ENCODE measurements around the gene AP5S1.

The AP5S1 gene

DNA sequence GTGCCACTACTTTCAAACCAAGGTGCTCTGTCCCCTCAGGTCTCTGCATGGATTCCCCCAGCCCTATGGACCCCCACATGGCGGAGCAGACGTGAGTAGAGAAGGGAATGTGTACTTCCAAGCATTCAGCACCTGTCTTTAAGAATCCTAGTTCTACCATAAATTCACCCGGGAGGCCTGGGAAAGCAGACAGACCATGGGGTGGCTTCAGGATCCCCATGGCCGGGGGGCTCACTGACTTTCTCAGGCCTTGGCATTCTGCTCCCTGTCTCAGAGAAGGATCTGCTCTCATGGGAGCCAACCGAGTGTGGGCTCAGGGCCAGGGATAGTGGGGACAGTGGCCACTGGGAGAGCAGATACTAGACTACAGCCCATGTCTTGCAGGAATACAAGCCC, 22.0 kb upstream of the AP5S1 start:
- ATAC-seq = no peak
- TF ChIP-seq SNAI2 (CRISPR knock-in tag; IDR thresholded peaks at IDR 0.05) = no peak
- no peak for TF ChIP-seq BACH2 (CRISPR knock-in tag; IDR thresholded peaks at IDR 0.05; ENCODE audit: borderline replicate concordance)
- no peak for TF ChIP-seq ESRRG (CRISPR knock-in tag; IDR thresholded peaks at IDR 0.05)
- TF ChIP-seq ZNF565 (CRISPR knock-in tag; conservative IDR thresholded peaks at IDR 0.05; ENCODE audit: low read depth) = no peak
- no peak for TF ChIP-seq ISL1 (CRISPR knock-in tag; IDR thresholded peaks at IDR 0.05)
- TF ChIP-seq ZC3H10 (CRISPR knock-in tag; IDR thresholded peaks at IDR 0.05) = no peak
- TF ChIP-seq, protein P1, sequence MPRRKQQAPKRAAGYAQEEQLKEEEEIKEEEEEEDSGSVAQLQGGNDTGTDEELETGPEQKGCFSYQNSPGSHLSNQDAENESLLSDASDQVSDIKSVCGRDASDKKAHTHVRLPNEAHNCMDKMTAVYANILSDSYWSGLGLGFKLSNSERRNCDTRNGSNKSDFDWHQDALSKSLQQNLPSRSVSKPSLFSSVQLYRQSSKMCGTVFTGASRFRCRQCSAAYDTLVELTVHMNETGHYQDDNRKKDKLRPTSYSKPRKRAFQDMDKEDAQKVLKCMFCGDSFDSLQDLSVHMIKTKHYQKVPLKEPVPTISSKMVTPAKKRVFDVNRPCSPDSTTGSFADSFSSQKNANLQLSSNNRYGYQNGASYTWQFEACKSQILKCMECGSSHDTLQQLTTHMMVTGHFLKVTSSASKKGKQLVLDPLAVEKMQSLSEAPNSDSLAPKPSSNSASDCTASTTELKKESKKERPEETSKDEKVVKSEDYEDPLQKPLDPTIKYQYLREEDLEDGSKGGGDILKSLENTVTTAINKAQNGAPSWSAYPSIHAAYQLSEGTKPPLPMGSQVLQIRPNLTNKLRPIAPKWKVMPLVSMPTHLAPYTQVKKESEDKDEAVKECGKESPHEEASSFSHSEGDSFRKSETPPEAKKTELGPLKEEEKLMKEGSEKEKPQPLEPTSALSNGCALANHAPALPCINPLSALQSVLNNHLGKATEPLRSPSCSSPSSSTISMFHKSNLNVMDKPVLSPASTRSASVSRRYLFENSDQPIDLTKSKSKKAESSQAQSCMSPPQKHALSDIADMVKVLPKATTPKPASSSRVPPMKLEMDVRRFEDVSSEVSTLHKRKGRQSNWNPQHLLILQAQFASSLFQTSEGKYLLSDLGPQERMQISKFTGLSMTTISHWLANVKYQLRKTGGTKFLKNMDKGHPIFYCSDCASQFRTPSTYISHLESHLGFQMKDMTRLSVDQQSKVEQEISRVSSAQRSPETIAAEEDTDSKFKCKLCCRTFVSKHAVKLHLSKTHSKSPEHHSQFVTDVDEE (CRISPR knock-in tag; IDR thresholded peaks at IDR 0.05) = no peak
- no peak for TF ChIP-seq TCF4 (CRISPR knock-in tag; IDR thresholded peaks at IDR 0.05; ENCODE audit: borderline replicate concordance)
- no peak for TF ChIP-seq TOX (CRISPR knock-in tag; IDR thresholded peaks at IDR 0.05; ENCODE audit: borderline replicate concordance)
- TF ChIP-seq ZNF70 (CRISPR knock-in tag; IDR thresholded peaks at IDR 0.05) = no peak
- no peak for TF ChIP-seq ZNF8 (CRISPR knock-in tag; IDR thresholded peaks at IDR 0.05)
- TF ChIP-seq, protein P2, sequence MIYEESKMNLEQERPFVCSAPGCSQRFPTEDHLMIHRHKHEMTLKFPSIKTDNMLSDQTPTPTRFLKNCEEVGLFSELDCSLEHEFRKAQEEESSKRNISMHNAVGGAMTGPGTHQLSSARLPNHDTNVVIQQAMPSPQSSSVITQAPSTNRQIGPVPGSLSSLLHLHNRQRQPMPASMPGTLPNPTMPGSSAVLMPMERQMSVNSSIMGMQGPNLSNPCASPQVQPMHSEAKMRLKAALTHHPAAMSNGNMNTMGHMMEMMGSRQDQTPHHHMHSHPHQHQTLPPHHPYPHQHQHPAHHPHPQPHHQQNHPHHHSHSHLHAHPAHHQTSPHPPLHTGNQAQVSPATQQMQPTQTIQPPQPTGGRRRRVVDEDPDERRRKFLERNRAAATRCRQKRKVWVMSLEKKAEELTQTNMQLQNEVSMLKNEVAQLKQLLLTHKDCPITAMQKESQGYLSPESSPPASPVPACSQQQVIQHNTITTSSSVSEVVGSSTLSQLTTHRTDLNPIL (CRISPR knock-in tag; IDR thresholded peaks at IDR 0.05; ENCODE audit: low read depth) = no peak
- TF ChIP-seq, protein P3, sequence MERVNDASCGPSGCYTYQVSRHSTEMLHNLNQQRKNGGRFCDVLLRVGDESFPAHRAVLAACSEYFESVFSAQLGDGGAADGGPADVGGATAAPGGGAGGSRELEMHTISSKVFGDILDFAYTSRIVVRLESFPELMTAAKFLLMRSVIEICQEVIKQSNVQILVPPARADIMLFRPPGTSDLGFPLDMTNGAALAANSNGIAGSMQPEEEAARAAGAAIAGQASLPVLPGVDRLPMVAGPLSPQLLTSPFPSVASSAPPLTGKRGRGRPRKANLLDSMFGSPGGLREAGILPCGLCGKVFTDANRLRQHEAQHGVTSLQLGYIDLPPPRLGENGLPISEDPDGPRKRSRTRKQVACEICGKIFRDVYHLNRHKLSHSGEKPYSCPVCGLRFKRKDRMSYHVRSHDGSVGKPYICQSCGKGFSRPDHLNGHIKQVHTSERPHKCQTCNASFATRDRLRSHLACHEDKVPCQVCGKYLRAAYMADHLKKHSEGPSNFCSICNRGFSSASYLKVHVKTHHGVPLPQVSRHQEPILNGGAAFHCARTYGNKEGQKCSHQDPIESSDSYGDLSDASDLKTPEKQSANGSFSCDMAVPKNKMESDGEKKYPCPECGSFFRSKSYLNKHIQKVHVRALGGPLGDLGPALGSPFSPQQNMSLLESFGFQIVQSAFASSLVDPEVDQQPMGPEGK (CRISPR knock-in tag; IDR thresholded peaks at IDR 0.05; ENCODE audit: borderline replicate concordance) = no peak
- no peak for TF ChIP-seq PPARA (CRISPR knock-in tag; IDR thresholded peaks at IDR 0.05; ENCODE audit: borderline replicate concordance)

GRCh38 chr20:3798908-3799248, 21.5 kb upstream of the AP5S1 start:
- TF ChIP-seq, protein P4, sequence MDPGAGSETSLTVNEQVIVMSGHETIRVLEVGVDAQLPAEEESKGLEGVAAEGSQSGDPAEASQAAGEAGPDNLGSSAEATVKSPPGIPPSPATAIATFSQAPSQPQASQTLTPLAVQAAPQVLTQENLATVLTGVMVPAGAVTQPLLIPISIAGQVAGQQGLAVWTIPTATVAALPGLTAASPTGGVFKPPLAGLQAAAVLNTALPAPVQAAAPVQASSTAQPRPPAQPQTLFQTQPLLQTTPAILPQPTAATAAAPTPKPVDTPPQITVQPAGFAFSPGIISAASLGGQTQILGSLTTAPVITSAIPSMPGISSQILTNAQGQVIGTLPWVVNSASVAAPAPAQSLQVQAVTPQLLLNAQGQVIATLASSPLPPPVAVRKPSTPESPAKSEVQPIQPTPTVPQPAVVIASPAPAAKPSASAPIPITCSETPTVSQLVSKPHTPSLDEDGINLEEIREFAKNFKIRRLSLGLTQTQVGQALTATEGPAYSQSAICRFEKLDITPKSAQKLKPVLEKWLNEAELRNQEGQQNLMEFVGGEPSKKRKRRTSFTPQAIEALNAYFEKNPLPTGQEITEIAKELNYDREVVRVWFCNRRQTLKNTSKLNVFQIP (CRISPR knock-in tag; IDR thresholded peaks at IDR 0.05; ENCODE audit: borderline replicate concordance, low read depth) = no peak
- TF ChIP-seq GLIS3 (CRISPR knock-in tag; IDR thresholded peaks at IDR 0.05) (no peak), TCF4 (CRISPR knock-in tag; IDR thresholded peaks at IDR 0.05; ENCODE audit: borderline replicate concordance) (no peak), RARB (CRISPR knock-in tag; IDR thresholded peaks at IDR 0.05) (no peak), ZFP3 (CRISPR knock-in tag; IDR thresholded peaks at IDR 0.05) (no peak), TOX (CRISPR knock-in tag; IDR thresholded peaks at IDR 0.05; ENCODE audit: borderline replicate concordance) (no peak), ZNF70 (CRISPR knock-in tag; IDR thresholded peaks at IDR 0.05) (no peak), SNAI2 (CRISPR knock-in tag; IDR thresholded peaks at IDR 0.05) (no peak), OSR1 (CRISPR knock-in tag; IDR thresholded peaks at IDR 0.05) (no peak), ZC3H10 (CRISPR knock-in tag; IDR thresholded peaks at IDR 0.05) (no peak), ZNF565 (CRISPR knock-in tag; conservative IDR thresholded peaks at IDR 0.05; ENCODE audit: low read depth) (no peak), BACH2 (CRISPR knock-in tag; IDR thresholded peaks at IDR 0.05; ENCODE audit: borderline replicate concordance) (no peak), ISL1 (CRISPR knock-in tag; IDR thresholded peaks at IDR 0.05) (no peak)
- TF ChIP-seq, protein P1 (CRISPR knock-in tag; IDR thresholded peaks at IDR 0.05) = no peak
- TF ChIP-seq, protein P3 (CRISPR knock-in tag; IDR thresholded peaks at IDR 0.05; ENCODE audit: borderline replicate concordance) = no peak
- no peak for ATAC-seq
